Fibroblast of skin of back (primary cell): ENCODE measurements around the gene DNAH17.

Experiments
- DNase-seq: peaks from one replicate; pipeline ENCODE4 v3.0.0-alpha.2; 2013

DNAH17 gene

DNA sequence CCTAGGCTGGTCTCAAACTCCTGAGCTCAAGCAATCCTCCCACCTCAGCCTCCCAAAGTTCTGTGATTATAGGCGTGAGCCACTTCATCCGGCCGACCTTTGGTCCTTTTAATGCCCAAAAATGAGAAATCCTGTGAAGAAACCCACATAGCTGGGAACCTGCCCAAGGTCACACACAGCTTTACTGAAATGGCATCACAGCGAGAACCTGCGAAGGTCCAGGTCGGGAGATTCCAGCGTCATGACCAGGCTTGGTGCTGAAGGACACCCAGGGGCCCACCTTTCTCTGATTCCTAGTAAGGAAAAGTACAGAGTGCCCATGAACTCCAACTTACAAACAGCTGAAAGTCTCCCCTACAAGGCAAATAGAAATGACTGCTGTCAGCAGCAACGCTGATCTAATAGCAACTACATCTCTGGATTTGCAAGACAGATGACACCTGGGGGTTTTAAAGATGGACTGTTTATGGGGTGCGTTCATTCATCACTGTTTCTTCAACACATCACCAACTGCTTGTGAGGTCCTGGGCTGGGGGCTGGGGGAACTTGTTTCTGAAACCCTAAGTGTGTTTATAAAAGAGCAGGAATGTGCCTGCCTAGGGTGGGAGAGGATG lies 24.5 kb upstream of the DNAH17 start:
- no peak for DNase-seq

DNA sequence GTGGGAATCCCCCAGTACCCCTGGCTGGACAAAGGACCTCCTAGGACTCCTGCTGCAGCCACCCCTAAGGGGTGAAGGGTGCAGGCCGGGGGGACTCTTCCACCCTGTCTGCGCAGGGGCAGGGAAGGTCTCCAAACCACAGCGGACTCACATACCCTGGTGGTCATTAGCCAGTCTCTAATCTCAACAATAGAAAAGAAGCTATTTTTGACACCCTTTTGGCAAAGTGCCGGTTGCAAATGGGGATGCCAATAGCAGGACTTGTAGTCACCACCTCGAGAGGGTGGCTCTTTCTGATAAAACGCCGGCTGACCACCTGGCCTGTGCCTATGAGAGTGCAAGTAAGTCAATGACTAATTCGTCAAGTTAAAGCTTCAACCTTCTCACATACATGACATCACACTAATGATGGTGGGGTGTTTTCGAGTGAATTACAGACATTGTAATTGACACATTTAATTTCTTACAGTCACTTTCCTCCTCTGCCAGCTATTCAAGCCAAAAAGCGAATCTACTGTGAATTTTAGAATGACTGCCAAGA lies 23.1 kb upstream of the DNAH17 start:
- peak; percentile 16 for DNase-seq

- DNase-seq: no peak
Measured at GRCh38 chr17:78599419-78599818, 22.2 kb upstream of the DNAH17 start.

DNA sequence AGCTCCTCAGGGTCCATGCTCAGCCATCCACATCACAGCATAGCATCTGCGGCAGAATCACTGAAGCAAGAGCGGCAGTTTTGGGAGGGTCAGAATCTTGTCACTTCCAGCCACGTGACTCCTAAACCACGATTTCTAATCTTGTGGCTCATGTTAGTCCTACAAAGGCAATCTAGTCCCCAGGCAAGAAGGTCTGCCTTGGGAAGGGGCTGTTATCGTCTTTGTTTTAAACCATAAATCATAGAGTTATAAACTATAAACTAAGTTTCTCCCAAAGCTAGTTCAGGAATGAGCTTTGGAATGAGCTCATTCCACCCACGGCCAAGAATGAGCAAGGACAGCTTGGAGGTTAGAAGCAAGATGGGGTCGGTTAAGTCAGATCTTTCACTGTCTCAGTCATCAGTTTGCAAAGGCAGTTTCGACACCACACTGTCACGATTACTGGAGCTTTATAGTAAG lies 20.8 kb upstream of the DNAH17 start:
- DNase-seq: peak; percentile 47

GRCh38 chr17:78596871-78597764 lies 19.9 kb upstream of the DNAH17 start:
- no peak for DNase-seq

- DNase-seq: no peak
Measured at GRCh38 chr17:78595135-78595810, 18.1 kb upstream of the DNAH17 start.

- DNase-seq: no peak
Measured at GRCh38 chr17:78592991-78593329, 15.8 kb upstream of the DNAH17 start.

- DNase-seq: no peak
Measured at GRCh38 chr17:78591263-78591671, 14.1 kb upstream of the DNAH17 start.

- DNase-seq: no peak
Measured at GRCh38 chr17:78589885-78590284, 12.7 kb upstream of the DNAH17 start.

DNA sequence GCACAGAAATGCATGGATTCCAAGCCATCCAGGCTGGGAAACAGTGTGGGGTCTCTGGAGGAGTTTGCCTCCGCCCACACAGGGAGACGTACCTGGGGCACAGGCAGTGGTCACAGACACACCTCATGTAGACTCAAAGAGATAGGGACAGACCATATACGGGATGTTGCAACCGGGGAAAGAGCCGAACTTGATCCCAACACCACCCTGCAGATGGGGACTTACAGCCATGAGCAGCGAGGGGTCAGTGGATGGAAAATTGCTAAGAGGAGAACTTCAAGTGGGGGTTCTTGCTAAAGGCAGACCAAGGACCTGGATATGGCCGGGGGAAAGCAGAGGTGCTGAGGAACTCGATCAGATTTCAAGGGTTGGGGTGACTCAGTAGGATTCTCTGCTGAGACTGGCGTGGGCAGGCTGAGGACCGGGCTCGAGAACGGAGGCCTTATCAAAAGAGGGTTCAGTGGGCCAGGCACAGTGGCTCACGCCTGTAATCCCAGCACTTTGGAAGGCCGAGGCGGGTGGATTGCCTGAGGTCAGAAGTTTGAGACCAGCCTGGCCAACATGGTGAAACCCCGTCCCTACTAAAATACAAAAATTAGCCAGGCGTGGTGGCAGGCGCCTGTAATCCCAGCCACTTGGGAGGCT lies 12.0 kb upstream of the DNAH17 start:
- no peak for DNase-seq

- DNase-seq: no peak
Measured at GRCh38 chr17:78588258-78589030, 11.2 kb upstream of the DNAH17 start.

- DNase-seq: no peak
Measured at GRCh38 chr17:78585006-78585630, 7.9 kb upstream of the DNAH17 start.

DNA sequence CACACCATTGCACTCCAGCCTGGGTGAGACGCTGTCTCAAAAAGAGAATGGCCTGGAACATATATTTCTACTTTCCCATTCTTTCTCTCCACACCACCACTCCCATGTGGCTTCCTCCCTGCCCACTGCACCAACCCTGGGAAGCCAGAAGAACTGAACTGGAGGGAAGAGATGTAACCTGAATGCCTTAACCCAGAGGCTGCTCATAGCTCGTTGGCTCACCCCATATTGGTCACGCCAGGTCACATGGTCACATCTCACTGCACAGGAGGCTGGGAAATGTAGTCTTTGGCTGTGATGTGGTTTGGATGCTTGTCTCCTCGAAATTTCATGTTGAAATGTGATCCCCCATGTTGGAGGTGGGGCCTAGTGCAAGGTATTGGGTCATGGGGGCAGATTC lies 5.9 kb upstream of the DNAH17 start:
- peak; percentile 25 for DNase-seq

GRCh38 chr17:78581304-78581703 lies 4.1 kb upstream of the DNAH17 start:
- no peak for DNase-seq

DNA sequence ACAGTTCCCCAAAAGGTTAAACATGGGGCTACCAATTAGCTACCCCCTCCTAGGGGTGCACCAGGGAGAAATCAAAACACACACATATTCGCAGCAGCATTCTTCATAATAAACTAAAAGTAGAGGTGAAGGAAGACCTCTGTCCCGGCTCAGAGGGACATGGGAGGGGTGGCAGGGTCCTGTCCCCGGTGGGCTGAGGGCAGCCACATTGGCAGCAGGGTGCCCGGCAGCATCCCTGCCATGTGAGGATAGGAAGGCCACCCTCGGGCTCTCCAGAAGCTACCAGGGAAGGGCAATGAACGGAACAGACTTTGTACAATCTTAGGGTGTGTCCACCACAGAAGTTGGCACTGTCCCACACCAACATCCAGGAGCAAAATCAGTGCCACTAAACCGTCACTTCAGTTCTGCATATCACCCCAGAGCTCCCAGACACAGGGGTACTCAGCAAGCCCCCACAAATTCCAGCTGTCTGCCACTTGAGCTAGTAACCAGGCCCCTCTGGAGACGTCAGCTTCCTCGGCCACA lies 3.1 kb upstream of the DNAH17 start:
- DNase-seq: no peak

DNA sequence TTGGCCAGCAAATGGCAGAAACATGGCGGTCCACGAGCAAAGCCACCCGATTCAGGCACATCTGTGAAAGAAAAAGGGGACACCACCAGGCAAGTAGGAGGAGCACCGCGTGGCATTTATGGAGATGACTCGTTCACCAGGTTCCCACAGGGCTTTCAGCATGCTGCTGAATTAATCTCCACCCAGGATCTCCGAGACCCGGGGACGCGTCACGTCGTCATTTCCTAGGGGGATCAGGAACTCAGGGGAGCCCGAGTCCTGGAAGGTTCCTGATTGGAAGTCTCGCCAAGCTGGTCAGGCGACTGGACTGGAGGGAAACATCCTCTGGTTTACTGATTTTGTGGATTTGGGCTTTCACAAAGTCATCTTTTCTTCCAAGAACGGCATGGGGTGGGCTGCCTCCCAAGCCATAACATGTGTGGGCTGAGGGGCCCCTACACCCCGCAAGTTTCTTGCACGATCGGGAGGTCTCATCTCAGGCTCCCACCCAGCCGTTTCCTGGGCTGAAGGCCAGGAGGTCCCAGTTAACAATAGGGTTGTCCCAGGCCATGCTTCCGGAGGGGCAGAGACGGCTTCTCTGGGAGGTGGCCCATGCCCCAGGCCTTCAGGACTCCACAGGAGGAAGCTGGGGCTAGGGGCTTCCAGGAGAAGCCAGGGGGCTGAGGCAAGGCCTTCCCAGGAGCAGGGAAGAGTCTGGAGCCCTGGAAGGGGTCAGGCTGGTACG lies 645 bp downstream of the DNAH17 start:
- DNase-seq: no peak

- no peak for DNase-seq
Measured at GRCh38 chr17:78575899-78576298, 1.3 kb downstream of the DNAH17 start.

GRCh38 chr17:78575340-78575739 lies 1.9 kb downstream of the DNAH17 start:
- DNase-seq: no peak

GRCh38 chr17:78573955-78574354 lies 3.2 kb downstream of the DNAH17 start:
- DNase-seq: no peak
